ENCODE results near the gene TBC1D16. TPM values are rescaled to one million over a fixed set of nuclear protein-coding genes. Genes with fewer than 3 reads are reported as not detected.
A peak's percentile ranks its signal among the peaks of the same experiment; 100 is the strongest.

TBC1D16 gene
- total and polyA plus RNA-seq, 10 of the 15 experiments (the other 5 are each of a cell fraction or from before 2014, with no cell fraction given), result 0.01 to 0.13 (median 0.06) TPM; not detected in 3

- intact Hi-C loops (cut with micrococcal nuclease; ENCODE audit: unreplicated experiment), result no loop called here
- 72% methylated on average over 9 of the region's 9 CpGs for WGBS (ENCODE audit: insufficient coverage, insufficient replicate concordance, low lambda C conversion rate, missing lambda C conversion rate)
- Histone ChIP-seq H3K27ac (ENCODE audit: control insufficient read depth, insufficient read depth) (no peak overlapping the region), H4K20me1 (ENCODE audit: control insufficient read depth, insufficient read depth) (no peaks in the 10 kb centered on the region; the same call in 1 of the 2 replicates), H3K4me2 (ENCODE audit: control insufficient read depth, insufficient read depth) (no peak overlapping the region), H3K9me3 (replicated peaks; ENCODE audit: control insufficient read depth, insufficient read depth, low read length) (no peaks in the 10 kb centered on the region), H2AFZ (ENCODE audit: control insufficient read depth, low read depth, low read length) (no peak overlapping the region), H3K36me3 (ENCODE audit: control insufficient read depth in 2 of 2, insufficient read depth in 2 of 2, low read length in 1 of 2) (no peaks in the 10 kb centered on the region), H3K79me2 (ENCODE audit: control insufficient read depth, insufficient read depth, low read length) (no peaks in the 10 kb centered on the region), H3K9ac (ENCODE audit: control insufficient read depth, insufficient read depth, low read length) (no peak overlapping the region), H3K4me1 (ENCODE audit: control insufficient read depth, insufficient read depth, low read length) (no peaks in the 10 kb centered on the region), H3K27me3 (replicated peaks in 1 of 2; ENCODE audit: control insufficient read depth in 2 of 2, insufficient read depth in 2 of 2, low read length in 1 of 2) (peaks cover 3 to 4% of the 10 kb centered on the region in 2 experiments; a peak in 3 of 4 replicates), H3K4me3 (0 out of 2 replicates have a peak overlapping the region, but pooled peaks have one; percentile 2)
- RAD21 ChIA-PET (ENCODE audit: unreplicated experiment), result no interaction called here
- BruUV-seq (replicated peaks), result no TSS peak
- POLR2A ChIA-PET, result no interaction called here
- CTCF ChIA-PET, result interaction anchor here (1.0 to 1.1 kb wide), 2 partner anchors 26 to 234 kb away, joined by 3 read pairs; no protein-coding TSS in a partner anchor
- in situ Hi-C loops (cut with MboI), result no loop called here
- no peak for ATAC-seq
- DNase-seq (ENCODE audit: low read depth, low spot score), result no peak
- FAIRE-seq, result no peak
- SMC1A ChIA-PET (ENCODE audit: uncharacterized antibody, unreplicated experiment), result no interaction called here
- TF ChIP-seq MYC (IDR thresholded peaks at IDR 0.05; ENCODE audit: insufficient read depth, insufficient read length, insufficient replicate concordance, low read length, severe bottlenecking), result no peak
- TF ChIP-seq RCOR1 (conservative IDR thresholded peaks at IDR 0.05; ENCODE audit: low read depth, low read length), result no peak
- no peak for TF ChIP-seq ZNF592 (IDR thresholded peaks at IDR 0.05)
- TF ChIP-seq SMAD5 (IDR thresholded peaks at IDR 0.05; ENCODE audit: low read depth), result no peak
- TF ChIP-seq EED (IDR thresholded peaks at IDR 0.05; ENCODE audit: low read depth), result no peak
- no peak for TF ChIP-seq RFX5 (IDR thresholded peaks at IDR 0.05; ENCODE audit: low read depth, low read length)
- TF ChIP-seq PML (IDR thresholded peaks at IDR 0.05; ENCODE audit: low read length), result no peak
- no peak for TF ChIP-seq MXI1 (IDR thresholded peaks at IDR 0.05; ENCODE audit: low read depth, low read length)
- TF ChIP-seq EZH2 (IDR thresholded peaks at IDR 0.05; ENCODE audit: borderline replicate concordance, control insufficient read depth, low read depth, low read length), result no peak
- no peak for TF ChIP-seq NR2F1 (conservative IDR thresholded peaks at IDR 0.05)
- no peak for TF ChIP-seq NKRF (conservative IDR thresholded peaks at IDR 0.05)
- TF ChIP-seq HDAC6 (IDR thresholded peaks at IDR 0.05; ENCODE audit: unreplicated experiment), result no peak
- no peak for TF ChIP-seq ZBTB11 (CRISPR knock-in tag; IDR thresholded peaks at IDR 0.05)
- TF ChIP-seq CBX3 (IDR thresholded peaks at IDR 0.05; ENCODE audit: borderline replicate concordance, low read depth), result no peak
- TF ChIP-seq FOS (IDR thresholded peaks at IDR 0.05; ENCODE audit: borderline replicate concordance, extremely low read depth, insufficient read length), result no peak
Observed at GRCh38 chr17:80032614-80033171, 3.0 kb downstream of the TBC1D16 start.

All from GM12878 (cell line).